8988T (cell line): ENCODE results near the gene ATP7B.
"Not testable (repeated sequence)": the region's sequence is repeated elsewhere in the genome, so short reads cannot be mapped to it uniquely, and the experiment has no call there.

Experiments used
- DNase-seq: peaks from one replicate; pipeline ENCODE4 v3.0.0; 2011

ATP7B gene

GRCh38 chr13:52005841-52006522 lies 5.3 kb downstream of the ATP7B start:
- no peak for DNase-seq

GRCh38 chr13:52004511-52005170 lies 6.6 kb downstream of the ATP7B start:
- peak; percentile 35 for DNase-seq

DNA sequence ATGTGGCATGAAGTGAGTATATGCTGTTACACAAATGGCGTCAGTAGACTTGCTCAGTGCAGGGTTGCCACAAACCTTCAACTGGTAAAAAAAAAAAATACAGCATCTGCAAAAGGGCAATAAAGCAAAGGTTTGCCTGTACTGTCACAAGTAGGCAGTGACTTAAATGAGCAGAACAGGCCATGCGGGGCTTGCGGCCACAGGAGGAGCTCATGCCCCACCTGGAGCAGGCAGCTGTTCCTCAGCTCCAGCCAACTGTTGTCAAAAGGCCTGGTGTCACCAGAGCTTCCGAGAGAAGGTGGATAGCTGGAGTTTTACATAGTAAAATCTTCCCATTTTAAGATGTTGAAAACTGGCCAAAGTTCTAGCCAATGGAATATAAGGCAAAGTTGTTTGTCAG lies 7.7 kb downstream of the ATP7B start:
- no peak for DNase-seq

GRCh38 chr13:52002361-52002760 lies 8.9 kb downstream of the ATP7B start:
- no peak for DNase-seq

GRCh38 chr13:52001120-52001731 lies 10.0 kb downstream of the ATP7B start:
- peak; percentile 41 for DNase-seq

- no peak for DNase-seq
Measured at GRCh38 chr13:51999921-52000320, 11.3 kb downstream of the ATP7B start.

- no peak for DNase-seq
Measured at GRCh38 chr13:51999510-51999911, 11.7 kb downstream of the ATP7B start.

GRCh38 chr13:51998723-51999509 lies 12.3 kb downstream of the ATP7B start:
- DNase-seq, result no peak

GRCh38 chr13:51997641-51998330 lies 13.5 kb downstream of the ATP7B start:
- DNase-seq, result no peak

DNA sequence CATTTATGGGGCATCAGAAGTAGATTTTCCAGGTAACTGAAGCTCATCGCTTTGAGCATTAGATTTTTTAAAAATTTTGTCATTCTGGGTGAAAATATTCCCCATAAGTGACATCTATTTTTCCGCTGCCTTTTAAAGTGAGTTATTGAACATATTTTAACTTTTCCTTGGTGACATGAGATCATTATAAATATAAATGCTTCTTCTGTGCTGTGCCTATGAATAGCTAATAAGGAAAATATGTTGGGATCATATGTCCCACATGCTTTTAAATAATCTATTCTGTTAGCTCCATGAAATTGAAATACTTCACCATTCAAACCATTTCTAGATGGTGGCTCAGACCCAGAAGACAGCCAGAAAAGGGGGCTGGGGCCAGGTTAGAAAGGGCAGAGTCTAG lies 14.1 kb downstream of the ATP7B start:
- DNase-seq, result no peak

DNA sequence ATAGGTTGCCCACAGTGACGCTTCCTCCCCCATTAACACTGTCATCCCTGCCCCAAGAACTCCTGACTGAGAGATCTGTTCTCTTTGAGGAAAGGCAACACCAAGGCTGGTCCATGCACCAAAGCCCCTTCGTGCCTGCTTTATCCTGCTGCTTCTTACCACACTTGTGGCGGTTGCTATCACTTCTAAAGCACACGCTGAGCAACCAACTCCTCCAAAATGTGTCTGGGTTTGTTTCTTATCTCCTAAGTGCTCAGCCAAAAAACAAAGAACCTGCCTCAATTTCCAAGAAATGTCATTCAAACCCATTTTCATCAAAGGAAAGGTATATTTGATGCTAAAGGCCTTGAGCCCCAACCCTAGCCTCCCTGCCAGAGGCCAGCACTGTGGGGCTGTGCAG lies 14.6 kb downstream of the ATP7B start:
- no peak for DNase-seq

DNA sequence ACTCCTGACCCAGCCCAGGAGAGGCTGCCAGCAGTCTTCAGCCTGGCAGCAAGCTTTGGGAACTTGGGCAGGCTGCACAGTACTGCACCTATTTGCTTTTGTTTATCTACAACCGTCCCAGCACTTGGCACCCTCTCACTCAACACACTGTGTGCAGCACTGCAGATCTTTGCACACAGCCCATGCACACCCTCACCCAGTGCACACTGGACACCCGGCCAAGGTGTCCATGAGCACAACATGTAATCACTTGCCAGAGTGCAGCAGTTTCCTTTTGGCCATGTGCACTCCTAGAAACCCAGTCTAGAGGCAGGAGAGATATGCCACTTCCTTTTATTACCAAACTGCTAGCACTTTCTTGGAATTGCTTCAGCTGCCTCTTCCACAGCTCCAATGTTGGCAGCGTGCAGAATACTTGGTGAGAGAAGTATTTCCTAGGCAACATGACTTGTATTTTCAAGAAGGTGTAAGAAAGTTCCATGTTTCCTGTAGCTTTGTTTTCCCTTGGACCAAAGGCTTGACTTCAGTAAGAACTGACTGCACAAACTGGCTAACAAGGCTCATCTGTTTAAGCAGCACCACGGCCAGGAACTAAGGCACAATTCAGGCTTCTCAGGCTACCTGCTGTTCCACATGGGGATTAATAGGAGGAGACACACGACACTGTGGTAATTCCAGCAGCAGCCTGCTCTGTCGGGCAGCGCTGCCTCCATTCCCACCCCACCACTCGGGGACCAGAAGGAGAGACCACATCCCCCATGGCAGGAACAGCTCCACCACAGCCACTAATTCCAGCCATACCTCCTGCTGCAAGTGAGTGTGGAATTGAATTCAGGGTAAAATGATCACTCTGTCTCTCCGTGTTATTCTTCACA lies 15.3 kb downstream of the ATP7B start:
- no peak for DNase-seq

- DNase-seq, result no peak
Measured at GRCh38 chr13:51993713-51994112, 17.5 kb downstream of the ATP7B start.

- no peak for DNase-seq
Measured at GRCh38 chr13:51988988-51989618, 22.1 kb downstream of the ATP7B start.

- not testable (repeated sequence) for DNase-seq
Measured at GRCh38 chr13:51984904-51985303, 26.3 kb downstream of the ATP7B start.

- not testable (repeated sequence) for DNase-seq
Measured at GRCh38 chr13:51983292-51983691, 28.0 kb downstream of the ATP7B start.

DNA sequence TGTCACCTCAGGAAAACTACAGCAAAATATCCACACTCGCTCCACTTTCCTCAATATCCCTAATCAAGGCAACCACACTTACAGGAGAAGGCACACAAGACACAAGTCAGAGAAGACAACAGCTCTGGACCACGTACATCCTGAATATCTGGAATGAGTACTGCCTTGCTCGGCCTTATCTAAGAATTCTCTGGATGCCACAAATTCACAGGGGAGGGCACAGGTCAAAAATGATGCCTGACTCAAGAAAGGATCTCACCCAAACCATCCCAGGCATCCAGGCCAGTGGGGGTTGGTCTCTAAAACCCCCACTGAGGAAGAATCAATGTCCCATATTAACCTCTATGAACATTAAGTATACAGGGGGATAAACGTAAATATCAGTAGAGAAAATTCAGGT lies 29.9 kb downstream of the ATP7B start:
- no peak for DNase-seq

DNA sequence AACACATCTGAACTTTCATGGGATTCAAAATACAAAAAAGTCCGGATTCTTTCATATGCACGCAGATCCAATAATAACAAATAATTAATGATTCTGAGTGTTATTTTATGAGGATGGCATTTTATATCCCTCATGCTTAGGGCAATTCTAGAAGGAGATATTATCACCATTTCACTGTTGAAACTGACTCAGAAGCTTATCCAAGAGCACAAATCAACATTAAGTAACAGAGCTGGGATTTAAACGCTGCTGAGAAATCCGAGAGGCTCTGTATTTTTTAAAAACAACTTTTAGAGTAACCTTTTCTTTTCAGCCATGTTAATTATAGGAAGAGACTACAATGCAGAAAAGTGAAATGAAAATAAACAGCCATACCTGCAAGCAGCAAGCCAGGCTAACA lies 30.3 kb downstream of the ATP7B start:
- DNase-seq, result no peak

- no peak for DNase-seq
Measured at GRCh38 chr13:51978796-51979556, 32.3 kb downstream of the ATP7B start.

DNA sequence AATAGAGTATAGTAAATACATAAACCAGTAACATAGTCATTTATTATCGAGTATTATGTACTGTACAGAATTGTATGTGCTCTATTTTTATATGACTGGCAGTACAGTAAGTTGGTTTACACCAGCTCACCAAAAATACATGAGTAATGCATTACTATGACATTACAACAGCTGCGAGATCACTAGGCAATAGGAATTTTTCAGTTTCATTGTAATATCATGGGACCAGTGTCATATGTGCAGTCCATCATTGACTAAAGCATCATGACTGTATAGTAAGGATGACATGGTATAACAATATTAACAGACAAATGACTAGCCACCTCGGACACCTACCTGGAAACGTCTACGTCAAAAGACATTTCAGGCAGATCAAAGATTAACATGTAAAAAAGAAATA lies 33.6 kb downstream of the ATP7B start:
- no peak for DNase-seq

DNA sequence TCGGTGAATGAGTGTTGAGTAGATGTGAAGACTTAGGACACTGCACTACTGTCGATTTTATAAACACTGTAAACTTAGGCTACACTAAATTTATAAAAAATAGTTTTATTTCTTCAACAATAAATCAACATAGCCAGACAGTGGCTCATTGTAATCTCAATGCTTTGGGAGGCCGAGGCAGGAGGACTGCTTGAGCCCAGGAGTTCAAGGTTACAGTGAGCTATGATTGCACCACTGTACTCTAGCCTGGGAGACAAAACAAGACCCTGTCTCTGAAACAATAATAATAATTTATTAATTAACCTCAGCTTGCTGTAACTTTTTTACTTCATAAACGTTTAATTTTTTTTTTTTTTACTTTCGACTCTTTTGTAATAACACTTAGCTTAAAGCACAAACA lies 34.4 kb downstream of the ATP7B start:
- DNase-seq, result no peak
